ENCODE results near the gene THAP11. TPM values are rescaled to one million over a fixed set of nuclear protein-coding genes. Genes with fewer than 3 reads are reported as not detected.
"Not testable (repeated sequence)": the region's sequence is repeated elsewhere in the genome, so short reads cannot be mapped to it uniquely, and the experiment has no call there.

THAP11 gene
- total and polyA plus RNA-seq, 4 donors, result 9.6 to 31.1 (median 24.6) TPM

DNA sequence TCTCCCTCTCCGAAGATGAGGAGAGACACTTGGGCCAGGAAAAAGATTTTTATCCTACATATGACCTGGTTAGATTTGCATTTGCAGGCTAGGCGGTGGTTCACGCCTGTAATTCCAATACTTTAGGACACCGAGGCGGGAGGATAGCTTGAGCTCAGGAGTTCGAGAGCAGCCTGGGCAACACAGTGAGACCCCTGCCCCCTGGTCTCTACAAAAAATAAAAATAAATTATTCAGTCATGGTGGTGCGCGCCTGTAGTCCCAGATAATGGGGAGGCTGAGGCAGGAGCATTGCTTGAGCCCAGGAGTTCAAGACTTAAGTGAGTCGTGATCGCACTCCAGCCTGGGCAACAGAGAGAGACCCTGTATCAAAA, 7.9 kb upstream of the THAP11 start:
- ATAC-seq (ENCODE audit: insufficient read depth, low FRiP score), result no peak
- DNase-seq, result no peak
- peaks cover 0 to 18% (median 4%) of the 10 kb centered on the region in 5 donors for H3K4me1 ChIP-seq (ENCODE audit: control insufficient read depth in 5 of 5, insufficient read depth in 5 of 5, low read length in 5 of 5)
- TF ChIP-seq, protein P1, sequence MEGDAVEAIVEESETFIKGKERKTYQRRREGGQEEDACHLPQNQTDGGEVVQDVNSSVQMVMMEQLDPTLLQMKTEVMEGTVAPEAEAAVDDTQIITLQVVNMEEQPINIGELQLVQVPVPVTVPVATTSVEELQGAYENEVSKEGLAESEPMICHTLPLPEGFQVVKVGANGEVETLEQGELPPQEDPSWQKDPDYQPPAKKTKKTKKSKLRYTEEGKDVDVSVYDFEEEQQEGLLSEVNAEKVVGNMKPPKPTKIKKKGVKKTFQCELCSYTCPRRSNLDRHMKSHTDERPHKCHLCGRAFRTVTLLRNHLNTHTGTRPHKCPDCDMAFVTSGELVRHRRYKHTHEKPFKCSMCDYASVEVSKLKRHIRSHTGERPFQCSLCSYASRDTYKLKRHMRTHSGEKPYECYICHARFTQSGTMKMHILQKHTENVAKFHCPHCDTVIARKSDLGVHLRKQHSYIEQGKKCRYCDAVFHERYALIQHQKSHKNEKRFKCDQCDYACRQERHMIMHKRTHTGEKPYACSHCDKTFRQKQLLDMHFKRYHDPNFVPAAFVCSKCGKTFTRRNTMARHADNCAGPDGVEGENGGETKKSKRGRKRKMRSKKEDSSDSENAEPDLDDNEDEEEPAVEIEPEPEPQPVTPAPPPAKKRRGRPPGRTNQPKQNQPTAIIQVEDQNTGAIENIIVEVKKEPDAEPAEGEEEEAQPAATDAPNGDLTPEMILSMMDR (IDR thresholded peaks at IDR 0.05; ENCODE audit: control extremely low read depth, extremely low read depth), result no peak
- H3K4me3 ChIP-seq, result no peak overlapping the region
- no peaks in the 10 kb centered on the region for H3K27me3 ChIP-seq (ENCODE audit: control insufficient read depth in 3 of 3, insufficient read depth in 3 of 3, low read length in 2 of 3)
- H3K27ac ChIP-seq (ENCODE audit: low read depth in 1 of 2, low read length in 1 of 2), result peak overlapping the region in 1 of 2 donors; percentile 24
- no peaks in the 10 kb centered on the region for H3K9me3 ChIP-seq (ENCODE audit: control insufficient read depth in 4 of 4, insufficient read depth in 3 of 4, low read length in 3 of 4)
- WGBS, 2 donors, result 85 to 88% methylated on average over 10 of the region's 10 CpGs
- peak overlapping the region in 1 of 2 donors; percentile 75 for H3K9ac ChIP-seq (ENCODE audit: insufficient read depth in 1 of 2, low read length in 2 of 2)
- H3K36me3 ChIP-seq (ENCODE audit: control insufficient read depth in 4 of 4, insufficient read depth in 4 of 4, low read length in 4 of 4), result peaks cover 12 to 27% (median 18%) of the 10 kb centered on the region in 4 donors

DNA sequence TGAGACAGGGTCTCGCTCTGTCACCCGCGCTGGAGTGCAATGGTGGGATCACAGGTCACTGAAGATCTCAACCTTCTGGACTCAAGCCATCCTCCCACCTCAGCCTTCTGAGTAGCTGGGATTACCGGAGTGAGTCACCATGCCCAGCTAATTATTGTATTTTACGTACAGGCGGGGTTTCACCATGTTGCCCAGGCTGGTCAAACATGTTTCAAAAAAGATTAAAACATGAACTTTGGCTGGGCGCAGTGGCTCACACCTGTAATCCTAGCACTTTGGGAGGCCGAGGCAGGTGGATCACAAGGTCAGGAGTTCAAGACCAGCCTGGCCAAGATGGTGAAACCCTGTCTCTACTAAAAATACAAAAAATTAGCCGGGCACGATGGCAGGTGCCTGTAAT, 4.9 kb upstream of the THAP11 start:
- 92 to 93% methylated on average over 10 of the region's 10 CpGs for WGBS, 2 donors
- not testable (repeated sequence) for H3K4me3 ChIP-seq; H3K27me3 ChIP-seq (ENCODE audit: control insufficient read depth in 3 of 3, insufficient read depth in 3 of 3, low read length in 2 of 3); H3K9me3 ChIP-seq (ENCODE audit: control insufficient read depth in 4 of 4, insufficient read depth in 3 of 4, low read length in 3 of 4); H3K36me3 ChIP-seq (ENCODE audit: control insufficient read depth in 4 of 4, insufficient read depth in 4 of 4, low read length in 4 of 4); ATAC-seq (ENCODE audit: insufficient read depth, low FRiP score); H3K27ac ChIP-seq (ENCODE audit: low read depth in 1 of 2, low read length in 1 of 2); H3K9ac ChIP-seq (ENCODE audit: insufficient read depth in 1 of 2, low read length in 2 of 2); DNase-seq
- peaks cover 0 to 19% (median 4%) of the 10 kb centered on the region in 5 donors for H3K4me1 ChIP-seq (ENCODE audit: control insufficient read depth in 5 of 5, insufficient read depth in 5 of 5, low read length in 5 of 5)

DNA sequence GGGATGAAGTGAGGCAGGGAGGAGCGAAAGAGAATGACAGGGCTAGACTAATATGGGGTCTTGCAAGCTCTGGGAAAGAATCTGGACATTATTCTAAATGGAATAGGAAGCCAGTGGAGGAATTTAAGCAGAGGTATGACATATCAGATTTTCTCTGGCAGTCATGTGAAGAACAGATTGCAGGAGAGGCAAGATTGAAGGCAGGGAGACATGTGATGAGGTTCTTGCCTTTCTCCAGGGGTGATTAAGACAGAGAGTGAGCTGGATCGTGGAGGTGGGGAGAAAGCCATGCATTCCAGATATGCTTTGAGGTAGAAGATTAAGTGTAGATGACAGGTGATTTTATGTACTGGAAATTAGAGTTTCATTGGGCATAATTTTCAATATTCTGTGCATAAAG, 4.3 kb upstream of the THAP11 start:
- H3K9me3 ChIP-seq (ENCODE audit: control insufficient read depth in 4 of 4, insufficient read depth in 3 of 4, low read length in 3 of 4), result no peaks in the 10 kb centered on the region
- no peak overlapping the region for H3K27ac ChIP-seq (ENCODE audit: low read depth in 1 of 2, low read length in 1 of 2)
- WGBS, 2 donors, result 86 to 90% methylated on average over 2 of the region's 2 CpGs
- H3K36me3 ChIP-seq (ENCODE audit: control insufficient read depth in 4 of 4, insufficient read depth in 4 of 4, low read length in 4 of 4), result peaks cover 0 to 2% (median 0%) of the 10 kb centered on the region in 4 donors
- H3K4me3 ChIP-seq, result no peak overlapping the region
- no peak overlapping the region for H3K9ac ChIP-seq (ENCODE audit: insufficient read depth in 1 of 2, low read length in 2 of 2)
- TF ChIP-seq, protein P1 (IDR thresholded peaks at IDR 0.05; ENCODE audit: control extremely low read depth, extremely low read depth), result no peak
- H3K27me3 ChIP-seq (ENCODE audit: control insufficient read depth in 3 of 3, insufficient read depth in 3 of 3, low read length in 2 of 3), result no peaks in the 10 kb centered on the region
- no peak for DNase-seq
- H3K4me1 ChIP-seq (ENCODE audit: control insufficient read depth in 5 of 5, insufficient read depth in 5 of 5, low read length in 5 of 5), result peaks cover 0 to 13% (median 2%) of the 10 kb centered on the region in 5 donors
- ATAC-seq (ENCODE audit: insufficient read depth, low FRiP score), result no peak

DNA sequence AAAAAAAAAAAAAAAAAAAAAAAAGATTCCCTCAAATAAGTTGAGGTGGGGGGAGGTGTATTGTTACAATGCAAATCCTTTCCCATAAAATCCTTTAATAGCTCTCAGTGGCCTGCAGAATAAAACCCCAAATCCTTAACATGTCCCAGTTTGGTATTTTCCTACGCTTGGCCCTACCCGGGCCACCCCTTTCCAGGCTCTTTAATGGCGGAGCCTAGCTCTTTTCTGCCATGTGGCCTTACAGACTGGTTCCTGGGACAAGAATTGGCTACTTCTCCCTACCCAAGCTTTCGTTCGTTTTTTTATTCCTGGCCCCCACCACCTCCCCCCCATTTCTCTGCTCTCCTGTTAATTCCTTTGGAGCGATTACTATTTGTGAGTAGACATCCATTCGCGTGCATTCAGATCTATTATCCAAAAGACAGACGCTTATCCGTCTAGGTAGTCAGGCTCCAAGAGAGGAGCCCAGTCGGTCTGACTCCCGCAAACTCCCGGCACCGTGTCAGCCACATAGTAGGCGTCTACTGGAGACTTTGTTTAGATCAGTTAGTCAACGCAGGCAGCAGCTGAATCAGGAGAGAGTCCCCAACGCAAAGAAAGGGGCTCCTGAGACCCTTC, 813 bp upstream of the THAP11 start:
- TF ChIP-seq, protein P1 (IDR thresholded peaks at IDR 0.05; ENCODE audit: control extremely low read depth, extremely low read depth), result no peak
- Histone ChIP-seq H3K4me1 (ENCODE audit: control insufficient read depth in 5 of 5, insufficient read depth in 5 of 5, low read length in 5 of 5) (peaks cover 14 to 35% (median 17%) of the 10 kb centered on the region in 5 donors), H3K4me3 (no peak overlapping the region), H3K27ac (ENCODE audit: low read depth in 1 of 2, low read length in 1 of 2) (peak overlapping the region; percentile 95 to 97), H3K9ac (ENCODE audit: insufficient read depth in 1 of 2, low read length in 2 of 2) (peak overlapping the region in 1 of 2 donors; percentile 52), H3K36me3 (ENCODE audit: control insufficient read depth in 4 of 4, insufficient read depth in 4 of 4, low read length in 4 of 4) (peaks cover 0 to 6% (median 1%) of the 10 kb centered on the region in 4 donors), H3K27me3 (ENCODE audit: control insufficient read depth in 3 of 3, insufficient read depth in 3 of 3, low read length in 2 of 3) (no peaks in the 10 kb centered on the region), H3K9me3 (ENCODE audit: control insufficient read depth in 4 of 4, insufficient read depth in 3 of 4, low read length in 3 of 4) (no peaks in the 10 kb centered on the region)
- 52 to 68% methylated on average over 17 of the region's 17 CpGs for WGBS, 2 donors
- ATAC-seq (ENCODE audit: insufficient read depth, low FRiP score) (no peak), DNase-seq (no peak)

All from lung (tissue), 12 donors.